Osteocyte (in vitro differentiated cells): ENCODE results near the gene ENTPD5. TPM values are rescaled to one million over a fixed set of nuclear protein-coding genes. Genes with fewer than 3 reads are reported as not detected.
A peak's percentile ranks its signal among the peaks of the same experiment; 100 is the strongest.

Experiments used
- DNase-seq: peaks from one replicate; pipeline ENCODE4 v3.0.0; 2021; ENCODE audit warnings: mixed read lengths; ENCODE audit not compliant: unreplicated experiment; ENCODE audit errors: extremely low spot score
- H3K27ac Mint-ChIP-seq: one replicate; pipeline ENCODE4 v1.8.0; 2021; ENCODE audit warnings: mild to moderate bottlenecking, mixed read lengths; ENCODE audit not compliant: unreplicated experiment
- H3K27me3 Mint-ChIP-seq: one replicate; pipeline ENCODE4 v1.8.0; 2021; ENCODE audit warnings: mixed read lengths; ENCODE audit not compliant: unreplicated experiment
- H3K36me3 Mint-ChIP-seq: one replicate; pipeline ENCODE4 v1.8.0; 2021; ENCODE audit warnings: mixed read lengths; ENCODE audit not compliant: unreplicated experiment
- H3K4me1 Mint-ChIP-seq: one replicate; pipeline ENCODE4 v1.8.0; 2021; ENCODE audit warnings: mixed read lengths; ENCODE audit not compliant: unreplicated experiment
- H3K4me3 Mint-ChIP-seq: one replicate; pipeline ENCODE4 v1.8.0; 2021; ENCODE audit warnings: mild to moderate bottlenecking, moderate library complexity, mixed read lengths; ENCODE audit not compliant: unreplicated experiment
- H3K9me3 Mint-ChIP-seq: one replicate; pipeline ENCODE4 v1.8.0; 2021; ENCODE audit warnings: mixed read lengths; ENCODE audit not compliant: unreplicated experiment
- long read RNA-seq: library from polyadenylated mRNA; unstranded; transcript quantifications from one replicate; pipeline ENCODE4 v2.0.0, GENCODE V29; 2021
- total RNA-seq: library from RNA; stranded (reverse); gene quantifications from 2 replicates; pipeline ENCODE4 v1.2.1, GENCODE V29; 2021
- TF ChIP-seq, protein P1 (sequence below): fragments of 200-600 bp; sonication (generic); IDR thresholded peaks from 2 replicates; pipeline ENCODE4 v1.5.0; 2021; ENCODE audit warnings: antibody characterized with exemption, mild to moderate bottlenecking, moderate library complexity

ENTPD5 gene, protein sequence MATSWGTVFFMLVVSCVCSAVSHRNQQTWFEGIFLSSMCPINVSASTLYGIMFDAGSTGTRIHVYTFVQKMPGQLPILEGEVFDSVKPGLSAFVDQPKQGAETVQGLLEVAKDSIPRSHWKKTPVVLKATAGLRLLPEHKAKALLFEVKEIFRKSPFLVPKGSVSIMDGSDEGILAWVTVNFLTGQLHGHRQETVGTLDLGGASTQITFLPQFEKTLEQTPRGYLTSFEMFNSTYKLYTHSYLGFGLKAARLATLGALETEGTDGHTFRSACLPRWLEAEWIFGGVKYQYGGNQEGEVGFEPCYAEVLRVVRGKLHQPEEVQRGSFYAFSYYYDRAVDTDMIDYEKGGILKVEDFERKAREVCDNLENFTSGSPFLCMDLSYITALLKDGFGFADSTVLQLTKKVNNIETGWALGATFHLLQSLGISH
- 17.0 and 18.4 TPM in 2 replicates for total RNA-seq
- long read RNA-seq, full-length matches to known transcripts: 2 of 42 reads
- long read RNA-seq, partial matches to known transcripts: 4 of 42 reads
- long read RNA-seq, other reads (novel, unspliced or antisense): 36 of 42 reads

DNA sequence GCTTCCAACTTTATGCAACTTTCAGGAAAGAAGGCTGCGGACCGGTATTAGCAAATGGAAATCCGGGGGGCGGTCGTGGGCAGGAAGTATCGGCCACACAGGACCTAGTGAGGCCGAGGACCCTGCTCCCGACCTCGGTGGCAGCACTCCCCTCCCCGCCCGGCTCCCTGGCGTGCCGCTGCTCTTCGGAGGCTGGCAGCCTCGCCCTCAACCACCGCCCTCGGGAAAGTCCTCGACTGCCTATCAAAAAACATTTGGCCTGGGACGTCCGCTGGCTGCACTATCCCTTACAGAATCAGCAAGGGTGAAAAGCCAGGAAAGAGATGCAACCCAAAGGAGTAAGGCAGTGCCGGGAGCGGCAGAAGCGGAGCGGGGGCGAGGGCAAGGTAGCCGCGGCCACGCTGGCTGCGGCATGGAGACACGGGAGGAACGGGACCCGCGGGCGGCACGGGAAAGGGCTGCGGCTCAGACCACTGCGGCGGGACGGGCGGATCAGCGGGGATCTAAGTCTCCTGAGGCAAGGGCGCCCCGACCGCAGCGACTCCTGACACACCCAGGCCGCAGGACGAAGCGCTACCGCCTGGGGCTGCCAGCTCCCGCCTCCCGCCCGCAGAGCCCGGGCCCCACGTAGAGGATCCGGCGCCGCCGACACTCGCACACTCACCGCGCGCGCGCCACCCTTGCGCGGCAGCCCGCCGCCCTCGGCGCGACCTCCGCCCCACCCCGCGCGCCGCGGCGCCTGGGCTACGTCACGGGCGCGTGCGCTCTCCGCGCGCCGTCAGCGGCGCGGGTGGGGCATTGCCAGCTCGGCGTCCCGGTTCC, at the start of gene ENTPD5, which contains the start of gene BBOF1:
Gene ENTPD5 (minus strand): TSS at position 703 of the 822 bp plus-strand sequence. CDS start 31,186 bp downstream, outside the sequence.
Gene BBOF1 (plus strand): TSS at position 764 of the 822 bp plus-strand sequence. CDS start 130 bp downstream, outside the sequence.
- Mint-ChIP-seq H3K36me3 (peaks cover 3% of the 10 kb centered on the region), H3K4me3 (peak within 1 kb of the TSS; percentile 97), H3K9me3 (no peaks in the 10 kb centered on the region), H3K4me1 (peaks cover 19% of the 10 kb centered on the region), H3K27ac (peak within 1 kb of the TSS; percentile 99), H3K27me3 (no peaks in the 10 kb centered on the region)
- DNase-seq: peak; percentile 95
- TF ChIP-seq, protein P1, sequence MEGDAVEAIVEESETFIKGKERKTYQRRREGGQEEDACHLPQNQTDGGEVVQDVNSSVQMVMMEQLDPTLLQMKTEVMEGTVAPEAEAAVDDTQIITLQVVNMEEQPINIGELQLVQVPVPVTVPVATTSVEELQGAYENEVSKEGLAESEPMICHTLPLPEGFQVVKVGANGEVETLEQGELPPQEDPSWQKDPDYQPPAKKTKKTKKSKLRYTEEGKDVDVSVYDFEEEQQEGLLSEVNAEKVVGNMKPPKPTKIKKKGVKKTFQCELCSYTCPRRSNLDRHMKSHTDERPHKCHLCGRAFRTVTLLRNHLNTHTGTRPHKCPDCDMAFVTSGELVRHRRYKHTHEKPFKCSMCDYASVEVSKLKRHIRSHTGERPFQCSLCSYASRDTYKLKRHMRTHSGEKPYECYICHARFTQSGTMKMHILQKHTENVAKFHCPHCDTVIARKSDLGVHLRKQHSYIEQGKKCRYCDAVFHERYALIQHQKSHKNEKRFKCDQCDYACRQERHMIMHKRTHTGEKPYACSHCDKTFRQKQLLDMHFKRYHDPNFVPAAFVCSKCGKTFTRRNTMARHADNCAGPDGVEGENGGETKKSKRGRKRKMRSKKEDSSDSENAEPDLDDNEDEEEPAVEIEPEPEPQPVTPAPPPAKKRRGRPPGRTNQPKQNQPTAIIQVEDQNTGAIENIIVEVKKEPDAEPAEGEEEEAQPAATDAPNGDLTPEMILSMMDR: no peak

DNA sequence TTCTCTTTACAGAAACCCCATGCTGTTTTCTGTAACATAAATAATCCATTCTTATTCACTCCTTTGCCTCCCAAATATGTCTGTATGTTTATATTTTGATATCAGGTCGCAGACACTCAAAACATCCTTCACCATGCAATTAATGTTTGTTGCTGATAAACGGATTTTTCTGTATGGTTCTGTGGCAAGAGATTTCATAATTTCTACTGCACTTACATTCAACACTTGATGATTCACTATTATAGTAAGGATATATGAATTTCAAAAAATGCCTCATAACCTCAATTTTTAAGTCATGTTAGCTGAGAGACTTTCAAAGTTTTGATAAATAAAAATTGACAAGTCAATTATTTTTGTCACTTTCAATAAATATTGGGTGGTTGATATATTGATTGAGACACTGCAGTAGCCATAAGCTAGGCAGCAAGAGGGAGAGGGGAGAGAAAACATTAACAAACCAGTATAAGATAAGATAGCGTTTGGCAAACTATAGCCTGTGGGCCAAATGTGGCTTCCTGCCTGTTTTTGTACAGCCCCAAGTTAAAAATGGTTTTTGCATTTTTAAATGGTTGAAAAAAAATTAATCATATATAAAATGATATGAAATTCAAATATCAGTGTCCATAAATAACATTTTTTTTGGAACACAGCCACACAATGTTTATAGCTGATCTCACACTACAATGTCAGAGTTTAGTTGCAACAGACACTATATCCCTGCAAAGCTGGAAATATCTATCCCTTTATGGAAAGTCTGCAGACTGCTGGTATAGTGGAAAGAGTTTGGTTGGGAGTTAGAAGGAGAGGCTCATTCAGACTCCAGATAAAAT, 46.9 kb upstream of the ENTPD5 start:
- no peak overlapping the region for H3K27ac Mint-ChIP-seq
- H3K9me3 Mint-ChIP-seq: no peaks in the 10 kb centered on the region
- DNase-seq: no peak
- H3K36me3 Mint-ChIP-seq: peaks cover 22% of the 10 kb centered on the region
- H3K4me3 Mint-ChIP-seq: no peak overlapping the region
- H3K27me3 Mint-ChIP-seq: no peaks in the 10 kb centered on the region
- H3K4me1 Mint-ChIP-seq: peaks cover 2% of the 10 kb centered on the region
- TF ChIP-seq, protein P1: no peak

DNA sequence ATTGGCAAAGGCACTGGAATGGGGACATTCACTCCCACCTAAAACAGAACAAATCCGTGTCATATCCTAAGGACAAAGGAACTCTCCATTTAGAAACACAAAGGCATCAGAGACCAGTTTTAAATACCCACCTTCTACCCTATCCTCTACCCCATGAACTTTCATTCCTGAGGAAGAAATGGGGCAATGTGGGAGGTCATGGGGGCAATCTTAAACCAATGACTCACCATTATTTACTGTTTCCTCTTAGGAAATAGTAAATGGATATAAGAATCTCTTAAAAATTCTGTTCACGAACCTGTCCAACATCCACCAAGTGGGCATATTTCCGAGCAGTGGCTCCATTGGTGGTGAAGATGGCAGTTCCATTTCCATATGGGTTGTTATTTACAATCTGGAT, 45.8 kb upstream of the ENTPD5 start:
- Mint-ChIP-seq H3K27me3 (no peaks in the 10 kb centered on the region), H3K4me3 (no peak overlapping the region), H3K36me3 (peaks cover 28% of the 10 kb centered on the region), H3K9me3 (no peaks in the 10 kb centered on the region), H3K27ac (no peak overlapping the region), H3K4me1 (peaks cover 2% of the 10 kb centered on the region)
- TF ChIP-seq, protein P1: no peak
- no peak for DNase-seq

DNA sequence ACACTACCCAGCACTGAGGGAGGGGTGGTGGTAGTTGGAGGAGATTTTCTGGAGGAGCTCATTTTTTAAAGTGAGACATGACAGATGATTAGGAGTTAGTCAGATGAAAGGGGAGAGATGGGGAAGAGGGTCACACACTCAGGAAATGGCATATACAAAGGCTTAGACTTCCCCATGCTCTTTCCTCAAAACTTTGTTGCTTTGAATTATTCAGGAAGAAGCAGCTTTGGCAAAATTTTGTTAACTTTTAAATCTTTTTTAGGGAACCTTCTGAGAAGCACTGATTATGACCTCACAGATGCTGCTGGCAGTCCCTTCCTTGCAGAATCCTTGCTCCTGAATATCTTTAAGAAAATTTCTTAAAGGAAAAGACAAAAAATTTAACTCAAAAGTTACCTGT, 45.3 kb upstream of the ENTPD5 start:
- TF ChIP-seq, protein P1: no peak

More for the DNA sequence above, 45.3 kb upstream of the ENTPD5 start:
- H3K4me1 Mint-ChIP-seq: peaks cover 2% of the 10 kb centered on the region
- no peak for DNase-seq
- H3K4me3 Mint-ChIP-seq: no peak overlapping the region
- no peaks in the 10 kb centered on the region for H3K9me3 Mint-ChIP-seq
- peaks cover 31% of the 10 kb centered on the region for H3K36me3 Mint-ChIP-seq
- H3K27ac Mint-ChIP-seq: no peak overlapping the region
- H3K27me3 Mint-ChIP-seq: no peaks in the 10 kb centered on the region
